Measurements from ENCODE around the gene ASAH2B. TPM values are rescaled to one million over a fixed set of nuclear protein-coding genes. Genes with fewer than 3 reads are reported as not detected.
A peak's percentile ranks its signal among the peaks of the same experiment; 100 is the strongest.

The ASAH2B gene
- total and polyA plus RNA-seq, 2 of the 13 experiments (the other 11 are each of a cell fraction or from before 2014, with no cell fraction given) = 4.2 to 4.6 TPM

DNA sequence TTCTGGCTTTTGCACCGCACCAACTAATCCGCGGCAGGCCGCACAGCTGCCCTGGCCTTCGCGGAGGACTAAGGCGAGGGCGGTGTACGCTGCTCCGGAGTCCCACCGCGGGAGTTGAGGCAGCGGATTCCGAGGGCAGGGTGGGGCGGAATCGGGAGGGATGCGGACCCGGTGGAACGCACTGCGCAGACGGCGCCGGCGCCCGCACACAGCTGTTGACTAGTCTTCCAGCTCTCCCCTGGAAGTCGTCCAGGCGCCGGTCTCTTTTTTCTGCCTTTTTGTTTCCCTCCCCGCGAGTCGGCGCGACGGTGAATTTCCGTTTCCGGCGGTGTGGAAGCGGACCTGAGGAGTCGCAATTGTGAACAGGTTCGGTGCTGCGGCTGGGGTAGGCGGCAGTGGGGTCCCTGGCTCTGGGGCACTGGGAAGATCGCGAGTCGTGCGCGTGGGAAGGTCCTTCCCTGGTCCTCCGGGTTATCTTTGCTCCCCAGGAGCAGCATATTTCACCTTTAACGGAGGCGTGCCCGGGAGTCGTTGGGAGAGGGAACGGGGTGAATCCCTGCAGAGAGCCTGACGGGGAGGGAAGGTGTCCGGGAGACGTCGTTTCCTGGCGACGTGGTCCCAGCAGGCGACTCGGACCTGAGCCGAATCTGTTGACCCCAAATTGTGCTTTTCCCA lies at the start of gene ASAH2B (continued):
- TF ChIP-seq, protein P1, sequence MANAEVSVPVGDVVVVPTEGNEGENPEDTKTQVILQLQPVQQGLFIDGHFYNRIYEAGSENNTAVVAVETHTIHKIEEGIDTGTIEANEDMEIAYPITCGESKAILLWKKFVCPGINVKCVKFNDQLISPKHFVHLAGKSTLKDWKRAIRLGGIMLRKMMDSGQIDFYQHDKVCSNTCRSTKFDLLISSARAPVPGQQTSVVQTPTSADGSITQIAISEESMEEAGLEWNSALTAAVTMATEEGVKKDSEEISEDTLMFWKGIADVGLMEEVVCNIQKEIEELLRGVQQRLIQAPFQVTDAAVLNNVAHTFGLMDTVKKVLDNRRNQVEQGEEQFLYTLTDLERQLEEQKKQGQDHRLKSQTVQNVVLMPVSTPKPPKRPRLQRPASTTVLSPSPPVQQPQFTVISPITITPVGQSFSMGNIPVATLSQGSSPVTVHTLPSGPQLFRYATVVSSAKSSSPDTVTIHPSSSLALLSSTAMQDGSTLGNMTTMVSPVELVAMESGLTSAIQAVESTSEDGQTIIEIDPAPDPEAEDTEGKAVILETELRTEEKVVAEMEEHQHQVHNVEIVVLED (CRISPR knock-in tag; IDR thresholded peaks at IDR 0.05; ENCODE audit: borderline replicate concordance) = peak; percentile 74; the same call in 1 of the 2 replicates
- TF ChIP-seq CENPX (CRISPR knock-in tag; IDR thresholded peaks at IDR 0.05) (no peak), ZFP82 (CRISPR knock-in tag; IDR thresholded peaks at IDR 0.05; ENCODE audit: borderline replicate concordance) (no peak), MZF1 (CRISPR knock-in tag; IDR thresholded peaks at IDR 0.05; ENCODE audit: borderline replicate concordance) (no peak), ZBTB20 (CRISPR knock-in tag; IDR thresholded peaks at IDR 0.05; ENCODE audit: borderline replicate concordance, low read depth) (0 out of 2 replicates have a peak, but pooled peaks have one; percentile 40), ZNF20 (CRISPR knock-in tag; IDR thresholded peaks at IDR 0.05) (no peak), NFIB (CRISPR knock-in tag; IDR thresholded peaks at IDR 0.05; ENCODE audit: borderline replicate concordance) (no peak), FOXA3 (CRISPR knock-in tag; IDR thresholded peaks at IDR 0.05) (peak; percentile 12), ZNF337 (CRISPR knock-in tag; IDR thresholded peaks at IDR 0.05; ENCODE audit: borderline replicate concordance, low read depth) (no peak), KMT2A (CRISPR knock-in tag; IDR thresholded peaks at IDR 0.05) (peak; percentile 76), ZNF7 (CRISPR knock-in tag; IDR thresholded peaks at IDR 0.05) (no peak), YEATS4 (CRISPR knock-in tag; IDR thresholded peaks at IDR 0.05; ENCODE audit: borderline replicate concordance) (peak; percentile 81), ZNF891 (CRISPR knock-in tag; IDR thresholded peaks at IDR 0.05) (0 out of 2 replicates have a peak, but pooled peaks have one; percentile 12), MYC (CRISPR knock-in tag; IDR thresholded peaks at IDR 0.05; ENCODE audit: borderline replicate concordance) (peak; percentile 63; the same call in 1 of the 2 replicates), CBX5 (CRISPR knock-in tag; IDR thresholded peaks at IDR 0.05; ENCODE audit: borderline replicate concordance) (peak; percentile 42; the same call in 1 of the 2 replicates), ONECUT2 (CRISPR knock-in tag; IDR thresholded peaks at IDR 0.05) (no peak), NCOA2 (CRISPR knock-in tag; IDR thresholded peaks at IDR 0.05) (0 out of 2 replicates have a peak, but pooled peaks have one; percentile 33), ZNF883 (CRISPR knock-in tag; IDR thresholded peaks at IDR 0.05; ENCODE audit: not compliant biosample characterization) (no peak), WIZ (CRISPR knock-in tag; IDR thresholded peaks at IDR 0.05) (0 out of 2 replicates have a peak, but pooled peaks have one; percentile 69), JUN (CRISPR knock-in tag; IDR thresholded peaks at IDR 0.05) (no peak), ZSCAN22 (CRISPR knock-in tag; IDR thresholded peaks at IDR 0.05) (no peak), TCF7L2 (IDR thresholded peaks at IDR 0.05; ENCODE audit: low read depth, low read length) (no peak)
- TF ChIP-seq, protein P2, sequence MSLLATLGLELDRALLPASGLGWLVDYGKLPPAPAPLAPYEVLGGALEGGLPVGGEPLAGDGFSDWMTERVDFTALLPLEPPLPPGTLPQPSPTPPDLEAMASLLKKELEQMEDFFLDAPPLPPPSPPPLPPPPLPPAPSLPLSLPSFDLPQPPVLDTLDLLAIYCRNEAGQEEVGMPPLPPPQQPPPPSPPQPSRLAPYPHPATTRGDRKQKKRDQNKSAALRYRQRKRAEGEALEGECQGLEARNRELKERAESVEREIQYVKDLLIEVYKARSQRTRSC (CRISPR knock-in tag; IDR thresholded peaks at IDR 0.05; ENCODE audit: low read depth) = no peak
- TF ChIP-seq, protein P3, sequence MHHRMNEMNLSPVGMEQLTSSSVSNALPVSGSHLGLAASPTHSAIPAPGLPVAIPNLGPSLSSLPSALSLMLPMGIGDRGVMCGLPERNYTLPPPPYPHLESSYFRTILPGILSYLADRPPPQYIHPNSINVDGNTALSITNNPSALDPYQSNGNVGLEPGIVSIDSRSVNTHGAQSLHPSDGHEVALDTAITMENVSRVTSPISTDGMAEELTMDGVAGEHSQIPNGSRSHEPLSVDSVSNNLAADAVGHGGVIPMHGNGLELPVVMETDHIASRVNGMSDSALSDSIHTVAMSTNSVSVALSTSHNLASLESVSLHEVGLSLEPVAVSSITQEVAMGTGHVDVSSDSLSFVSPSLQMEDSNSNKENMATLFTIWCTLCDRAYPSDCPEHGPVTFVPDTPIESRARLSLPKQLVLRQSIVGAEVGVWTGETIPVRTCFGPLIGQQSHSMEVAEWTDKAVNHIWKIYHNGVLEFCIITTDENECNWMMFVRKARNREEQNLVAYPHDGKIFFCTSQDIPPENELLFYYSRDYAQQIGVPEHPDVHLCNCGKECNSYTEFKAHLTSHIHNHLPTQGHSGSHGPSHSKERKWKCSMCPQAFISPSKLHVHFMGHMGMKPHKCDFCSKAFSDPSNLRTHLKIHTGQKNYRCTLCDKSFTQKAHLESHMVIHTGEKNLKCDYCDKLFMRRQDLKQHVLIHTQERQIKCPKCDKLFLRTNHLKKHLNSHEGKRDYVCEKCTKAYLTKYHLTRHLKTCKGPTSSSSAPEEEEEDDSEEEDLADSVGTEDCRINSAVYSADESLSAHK (CRISPR knock-in tag; IDR thresholded peaks at IDR 0.05; ENCODE audit: borderline replicate concordance) = no peak
- TF ChIP-seq, protein P4, sequence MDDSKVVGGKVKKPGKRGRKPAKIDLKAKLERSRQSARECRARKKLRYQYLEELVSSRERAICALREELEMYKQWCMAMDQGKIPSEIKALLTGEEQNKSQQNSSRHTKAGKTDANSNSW (CRISPR knock-in tag; IDR thresholded peaks at IDR 0.05; ENCODE audit: borderline replicate concordance) = no peak

Data from HepG2 (cell line).